Mammary epithelial cell (primary cell): Measurements from ENCODE around the gene CBX4.

Source experiments
- CTCF ChIP-seq, 2 donors: IDR thresholded peaks in 1 of 2; conservative IDR thresholded peaks in 1 of 2; 2 replicates each; pipeline ENCODE4 v1.5.1; 2011 to 2012; ENCODE audit warnings: inconsistent platforms in 2 of 2, low read length in 2 of 2, mild to moderate bottlenecking in 2 of 2, control low read depth in 1 of 2, low read depth in 1 of 2; ENCODE audit not compliant: insufficient read depth in 1 of 2; ENCODE audit errors: extremely low read depth in 1 of 2
- EZH2 ChIP-seq: IDR thresholded peaks from 2 replicates; pipeline ENCODE4 v1.6.1; 2012; ENCODE audit warnings: low read length, inconsistent platforms, borderline replicate concordance

- TF ChIP-seq CTCF (conservative IDR thresholded peaks at IDR 0.05 in 1 of 2, IDR thresholded peaks at IDR 0.05 in 1 of 2; ENCODE audit: extremely low read depth in 1 of 2, insufficient read depth in 1 of 2, low read depth in 1 of 2, low read length in 2 of 2) (no peak), EZH2 (no peak)
Observed at GRCh38 chr17:79804856-79805696, 34.2 kb downstream of the CBX4 start.
